Measurements from ENCODE around the gene CLEC17A. TPM values are rescaled to one million over a fixed set of nuclear protein-coding genes. Genes with fewer than 3 reads are reported as not detected.

The CLEC17A gene
- total and polyA plus RNA-seq, 8 donors: 0.10 to 0.33 (median 0.14) TPM; not detected in 2

- H3K27ac ChIP-seq: no peak overlapping the region
- no peak for TF ChIP-seq CTCF (IDR thresholded peaks at IDR 0.05)
- H3K36me3 ChIP-seq: peaks cover 0 to 45% of the 10 kb centered on the region in 2 donors
- H3K9me3 ChIP-seq: no peaks in the 10 kb centered on the region
- H3K4me1 ChIP-seq: peaks cover 0 to 11% of the 10 kb centered on the region in 2 donors
- no peaks in the 10 kb centered on the region for H3K27me3 ChIP-seq
- no peak overlapping the region for H3K4me3 ChIP-seq
- DNase-seq: peak in 1 of 4 donors; percentile 71
- intact Hi-C loops (cut with DNase I): no loop called here
- ATAC-seq: no peak
Observed at GRCh38 chr19:14565298-14565679, 17.6 kb upstream of the CLEC17A start.

- peaks cover 6 to 18% of the 10 kb centered on the region in 2 donors for H3K4me1 ChIP-seq
- no peak for TF ChIP-seq CTCF (IDR thresholded peaks at IDR 0.05)
- no peak for ATAC-seq
- no peaks in the 10 kb centered on the region for H3K27me3 ChIP-seq
- DNase-seq: peak in 1 of 4 donors; percentile 75
- H3K4me3 ChIP-seq: no peak overlapping the region
- intact Hi-C loops (cut with DNase I): no loop called here
- H3K27ac ChIP-seq: no peak overlapping the region
- H3K36me3 ChIP-seq: peaks cover 0 to 45% of the 10 kb centered on the region in 2 donors
- H3K9me3 ChIP-seq: no peaks in the 10 kb centered on the region
Observed at GRCh38 chr19:14565765-14566711, 16.8 kb upstream of the CLEC17A start.

GRCh38 chr19:14566712-14567077, 16.2 kb upstream of the CLEC17A start:
- Histone ChIP-seq H3K36me3 (peaks cover 0 to 45% of the 10 kb centered on the region in 2 donors), H3K4me1 (peaks cover 8 to 23% of the 10 kb centered on the region in 2 donors), H3K27me3 (no peaks in the 10 kb centered on the region), H3K27ac (no peak overlapping the region), H3K9me3 (no peaks in the 10 kb centered on the region), H3K4me3 (no peak overlapping the region)
- intact Hi-C loops (cut with DNase I): no loop called here
- no peak for TF ChIP-seq CTCF (IDR thresholded peaks at IDR 0.05)
- no peak for ATAC-seq
- DNase-seq: no peak

GRCh38 chr19:14567079-14567478, 15.8 kb upstream of the CLEC17A start:
- TF ChIP-seq CTCF (IDR thresholded peaks at IDR 0.05): no peak
- Histone ChIP-seq H3K27me3 (no peaks in the 10 kb centered on the region), H3K9me3 (no peaks in the 10 kb centered on the region), H3K36me3 (peaks cover 0 to 45% of the 10 kb centered on the region in 2 donors), H3K4me1 (peaks cover 8 to 24% of the 10 kb centered on the region in 2 donors), H3K27ac (no peak overlapping the region), H3K4me3 (no peak overlapping the region)
- DNase-seq (no peak), ATAC-seq (no peak)
- intact Hi-C loops (cut with DNase I): no loop called here

- intact Hi-C loops (cut with DNase I): loop anchor here in 1 of 2 donors (10.0 kb wide), 1 partner anchor 124 kb away; the partner anchor contains the start of gene ZNF333
Observed at GRCh38 chr19:14570864-14571527, 11.9 kb upstream of the CLEC17A start.

More at GRCh38 chr19:14570864-14571527, 11.9 kb upstream of the CLEC17A start:
- ATAC-seq (no peak), DNase-seq (peak in 1 of 4 donors; percentile 76)
- H3K36me3 ChIP-seq: peaks cover 0 to 21% of the 10 kb centered on the region in 2 donors
- TF ChIP-seq CTCF (IDR thresholded peaks at IDR 0.05): no peak
- no peaks in the 10 kb centered on the region for H3K9me3 ChIP-seq
- H3K4me3 ChIP-seq: peak overlapping the region; percentile 82 to 84
- peaks cover 14 to 39% of the 10 kb centered on the region in 2 donors for H3K4me1 ChIP-seq
- no peaks in the 10 kb centered on the region for H3K27me3 ChIP-seq
- peak overlapping the region in 1 of 2 donors; percentile 73 for H3K27ac ChIP-seq

All from left lung (tissue), 10 donors.